NB4 (cell line): ENCODE results near the gene KCNK18.

ENCODE experiments used
- CTCF ChIP-seq: IDR thresholded peaks from one replicate; pipeline ENCODE4 v1.5.1; 2012; ENCODE audit warnings: low read depth, low read length
- MAX ChIP-seq: IDR thresholded peaks from 2 replicates; pipeline ENCODE4 v1.6.1; 2011; ENCODE audit warnings: low read depth, low read length
- MYC ChIP-seq: IDR thresholded peaks from 2 replicates; pipeline ENCODE4 v1.6.1; 2011; ENCODE audit warnings: low read depth, low read length
- POLR2A ChIP-seq: IDR thresholded peaks from 2 replicates; pipeline ENCODE4 v1.6.1; 2011; ENCODE audit warnings: mild to moderate bottlenecking; ENCODE audit not compliant: insufficient read length; ENCODE audit errors: extremely low read depth

GRCh38 chr10:117254338-117254737 is 57.0 kb downstream of the KCNK18 start:
- TF ChIP-seq POLR2A, result no peak
- no peak for TF ChIP-seq CTCF
- no peak for TF ChIP-seq MAX
- TF ChIP-seq MYC, result no peak
